Astrocyte (in vitro differentiated cells and primary cell): ENCODE results near the gene ABCG4. TPM values are rescaled to one million over a fixed set of nuclear protein-coding genes. Genes with fewer than 3 reads are reported as not detected.
A peak's percentile ranks its signal among the peaks of the same experiment; 100 is the strongest.

ENCODE experiments used
- DNase-seq: peaks from one replicate; pipeline ENCODE4 v3.0.0-alpha.2; 2010; ENCODE audit warnings: low read depth
- FAIRE-seq: peaks from 2 replicates; lab custom pipeline; 2011; peaks lifted over from hg19 to GRCh38; lab: Jason Lieb, UNC
- H2AFZ ChIP-seq: 2 replicates; pipeline ENCODE4 v1.6.0; 2012; ENCODE audit warnings: low read depth, low read length, inconsistent platforms
- H3K27ac ChIP-seq: 2 replicates; pipeline ENCODE4 v1.5.1; 2011; ENCODE audit warnings: low read depth, low read length, inconsistent platforms
- H3K27me3 ChIP-seq: 2 replicates; pipeline ENCODE4 v1.6.0; 2011; ENCODE audit warnings: low read length, inconsistent platforms; ENCODE audit not compliant: insufficient read depth
- H3K36me3 ChIP-seq: 2 replicates; pipeline ENCODE4 v1.5.1; 2011; ENCODE audit warnings: low read length, inconsistent platforms; ENCODE audit not compliant: insufficient read depth
- H3K4me1 ChIP-seq: 2 replicates; pipeline ENCODE4 v1.5.1; 2011; ENCODE audit warnings: low read length, inconsistent platforms; ENCODE audit not compliant: insufficient read depth
- H3K4me2 ChIP-seq: 2 replicates; pipeline ENCODE4 v1.6.0; 2012; ENCODE audit warnings: low read length, inconsistent platforms
- H3K4me3 ChIP-seq: 2 replicates; pipeline ENCODE4 v1.5.1; 2011; ENCODE audit warnings: low read depth, mild to moderate bottlenecking, low read length, inconsistent platforms; ENCODE audit not compliant: insufficient read depth
- H3K79me2 ChIP-seq: 2 replicates; pipeline ENCODE4 v1.6.0; 2012; ENCODE audit warnings: mild to moderate bottlenecking, low read length, inconsistent platforms; ENCODE audit not compliant: insufficient read depth
- H3K9ac ChIP-seq: 2 replicates; pipeline ENCODE4 v1.6.0; 2012; ENCODE audit warnings: mild to moderate bottlenecking, low read length, inconsistent platforms
- H3K9me3 ChIP-seq: 2 replicates; pipeline ENCODE4 v1.5.1; 2012; ENCODE audit warnings: low read depth, mild to moderate bottlenecking, low read length, inconsistent platforms; ENCODE audit not compliant: insufficient read depth
- H4K20me1 ChIP-seq: 2 replicates; pipeline ENCODE4 v1.6.0; 2012; ENCODE audit warnings: low read length, inconsistent platforms; ENCODE audit not compliant: insufficient read depth
- H3K27ac Mint-ChIP-seq: one replicate; pipeline ENCODE4 v1.8.0; 2021; ENCODE audit warnings: mild to moderate bottlenecking, mixed read lengths; ENCODE audit not compliant: unreplicated experiment
- H3K27me3 Mint-ChIP-seq: one replicate; pipeline ENCODE4 v1.8.0; 2021; ENCODE audit warnings: low read depth, mixed read lengths; ENCODE audit not compliant: unreplicated experiment
- H3K36me3 Mint-ChIP-seq: one replicate; pipeline ENCODE4 v1.8.0; 2021; ENCODE audit warnings: low read depth, mixed read lengths; ENCODE audit not compliant: unreplicated experiment
- H3K4me1 Mint-ChIP-seq: one replicate; pipeline ENCODE4 v1.8.0; 2021; ENCODE audit warnings: low read depth, mixed read lengths; ENCODE audit not compliant: unreplicated experiment
- H3K4me3 Mint-ChIP-seq: one replicate; pipeline ENCODE4 v1.8.0; 2021; ENCODE audit warnings: mild to moderate bottlenecking, moderate library complexity, mixed read lengths; ENCODE audit not compliant: unreplicated experiment
- H3K9me3 Mint-ChIP-seq: one replicate; pipeline ENCODE4 v1.8.0; 2021; ENCODE audit warnings: mild to moderate bottlenecking, mixed read lengths; ENCODE audit not compliant: unreplicated experiment
- CTCF ChIP-seq: IDR thresholded peaks from 2 replicates; pipeline ENCODE4 v1.5.1; 2011; ENCODE audit warnings: low read depth, mild to moderate bottlenecking, inconsistent platforms, low read length, moderate library complexity; ENCODE audit not compliant: insufficient read depth
- EZH2 ChIP-seq: IDR thresholded peaks from 2 replicates; pipeline ENCODE4 v1.6.1; 2012; ENCODE audit warnings: mild to moderate bottlenecking, low read length, inconsistent platforms; ENCODE audit not compliant: insufficient read depth
- total RNA-seq: library from RNA; stranded (reverse); gene quantifications from 2 replicates; pipeline ENCODE4 v1.2.1, GENCODE V29; 2021

The ABCG4 gene
- total RNA-seq, 1 donor from 2014 or later: 1.5 TPM

GRCh38 chr11:119169282-119169719 is 20.4 kb downstream of the ABCG4 start:
- Histone ChIP-seq H3K27me3 (no peaks in the 10 kb centered on the region), H3K9ac (peak overlapping the region; percentile 81), H3K36me3 (no peaks in the 10 kb centered on the region), H3K4me3 (peak overlapping the region; percentile 61), H3K4me1 (peaks cover 15% of the 10 kb centered on the region), H3K27ac (peak overlapping the region; percentile 51), H3K9me3 (no peaks in the 10 kb centered on the region), H4K20me1 (no peaks in the 10 kb centered on the region), H3K4me2 (peak overlapping the region; percentile 90), H3K79me2 (no peaks in the 10 kb centered on the region), H2AFZ (peak overlapping the region; percentile 91)
- H3K27me3 Mint-ChIP-seq: no peaks in the 10 kb centered on the region
- FAIRE-seq: no peak
- no peaks in the 10 kb centered on the region for H3K9me3 Mint-ChIP-seq
- peaks cover 2% of the 10 kb centered on the region for H3K36me3 Mint-ChIP-seq
- H3K4me1 Mint-ChIP-seq: peaks cover 8% of the 10 kb centered on the region
- TF ChIP-seq CTCF (no peak), EZH2 (no peak)
- H3K4me3 Mint-ChIP-seq: peak overlapping the region; percentile 86
- H3K27ac Mint-ChIP-seq: peak overlapping the region; percentile 85
- peak; percentile 56 for DNase-seq

- Mint-ChIP-seq H3K27ac (no peak overlapping the region), H3K9me3 (no peaks in the 10 kb centered on the region), H3K4me3 (no peak overlapping the region), H3K36me3 (peaks cover 2% of the 10 kb centered on the region), H3K4me1 (peaks cover 6% of the 10 kb centered on the region), H3K27me3 (no peaks in the 10 kb centered on the region)
- Histone ChIP-seq H3K4me2 (no peak overlapping the region), H3K79me2 (no peaks in the 10 kb centered on the region), H4K20me1 (no peaks in the 10 kb centered on the region), H3K9me3 (no peaks in the 10 kb centered on the region), H3K36me3 (no peaks in the 10 kb centered on the region), H3K4me1 (peaks cover 9% of the 10 kb centered on the region), H3K27me3 (no peaks in the 10 kb centered on the region), H3K4me3 (no peak overlapping the region), H3K9ac (no peak overlapping the region), H2AFZ (no peak overlapping the region), H3K27ac (no peak overlapping the region)
- DNase-seq (no peak), FAIRE-seq (no peak)
- TF ChIP-seq CTCF (no peak), EZH2 (no peak)
These were observed 23.7 kb downstream of the ABCG4 start for GRCh38 chr11:119172513-119172912.

GRCh38 chr11:119173453-119173852 is 24.6 kb downstream of the ABCG4 start:
- Histone ChIP-seq H3K27ac (no peak overlapping the region), H3K79me2 (no peaks in the 10 kb centered on the region), H3K4me2 (no peak overlapping the region), H2AFZ (no peak overlapping the region), H3K27me3 (no peaks in the 10 kb centered on the region), H3K9me3 (no peaks in the 10 kb centered on the region), H3K9ac (no peak overlapping the region), H3K4me1 (peaks cover 13% of the 10 kb centered on the region), H4K20me1 (no peaks in the 10 kb centered on the region), H3K4me3 (no peak overlapping the region), H3K36me3 (no peaks in the 10 kb centered on the region)
- no peak for TF ChIP-seq EZH2
- TF ChIP-seq CTCF: no peak
- Mint-ChIP-seq H3K4me3 (no peak overlapping the region), H3K27ac (no peak overlapping the region), H3K9me3 (peaks cover 2% of the 10 kb centered on the region), H3K4me1 (peaks cover 10% of the 10 kb centered on the region), H3K27me3 (no peaks in the 10 kb centered on the region), H3K36me3 (peaks cover 3% of the 10 kb centered on the region)
- DNase-seq (no peak), FAIRE-seq (no peak)
